ENCODE results near the gene SH3TC1. TPM values are rescaled to one million over a fixed set of nuclear protein-coding genes. Genes with fewer than 3 reads are reported as not detected.

SH3TC1 gene
- total and polyA plus RNA-seq, 2 of the 13 experiments (the other 11 are each of a cell fraction or from before 2014, with no cell fraction given), result 14.9 to 21.8 TPM

DNA sequence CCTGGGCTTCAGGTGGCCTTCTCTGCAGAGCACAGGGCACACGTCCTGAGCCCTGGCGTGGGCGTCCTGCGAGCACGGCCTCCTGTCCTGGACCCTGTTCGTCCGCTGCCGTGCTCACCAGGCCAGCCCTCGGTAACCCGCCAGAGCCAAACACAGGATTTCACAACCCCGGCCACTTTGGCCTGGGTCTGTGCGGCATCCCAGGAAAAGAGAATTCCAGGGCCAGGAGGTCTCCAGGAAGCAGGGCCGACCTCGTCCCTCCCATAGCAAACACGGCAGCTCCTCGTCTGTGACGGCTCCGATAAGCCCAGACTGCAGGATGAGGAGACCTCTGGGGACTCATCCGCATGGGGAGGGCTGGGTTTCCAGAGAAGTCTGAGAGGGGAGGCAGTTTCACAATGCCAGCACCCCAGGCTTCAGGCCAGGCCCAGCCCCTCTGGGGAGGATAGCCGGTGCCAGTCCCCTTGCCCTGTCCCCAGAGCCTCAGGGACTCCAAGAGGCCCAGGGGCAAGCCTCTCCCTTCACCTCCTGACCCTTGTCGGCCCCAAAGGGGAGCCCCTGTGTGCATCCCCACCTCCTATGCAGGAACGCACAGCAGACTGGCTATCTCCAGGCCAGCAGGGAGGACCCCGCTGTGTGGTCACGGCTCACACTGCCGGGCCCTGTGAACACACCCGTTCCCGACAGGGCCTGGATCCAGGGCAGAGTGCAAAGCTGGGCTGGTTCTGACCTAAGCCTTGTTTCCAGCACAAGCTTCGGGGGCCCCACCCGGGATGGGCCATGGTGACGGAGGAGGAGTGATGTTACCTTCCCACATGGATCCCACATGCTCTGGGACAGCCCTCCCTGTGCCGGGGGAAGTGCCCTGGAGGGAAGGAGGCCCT is 48.2 kb downstream of the SH3TC1 start:
- no peak overlapping the region for H3K27ac ChIP-seq (ENCODE audit: extremely low read length, insufficient read depth, low read length)
- TF ChIP-seq NR2F2 (IDR thresholded peaks at IDR 0.05; ENCODE audit: borderline replicate concordance, low read depth) (peak; percentile 40; the same call in 1 of the 2 replicates), NFE2L1 (CRISPR knock-in tag; IDR thresholded peaks at IDR 0.05; ENCODE audit: borderline replicate concordance) (no peak), SKI (IDR thresholded peaks at IDR 0.05; ENCODE audit: partially characterized antibody) (peak; percentile 27), SP5 (CRISPR knock-in tag; IDR thresholded peaks at IDR 0.05; ENCODE audit: borderline replicate concordance, low read depth) (peak; percentile 69), NRL (CRISPR knock-in tag; IDR thresholded peaks at IDR 0.05; ENCODE audit: borderline replicate concordance) (no peak; the same call in 1 of the 2 replicates), SNAPC2 (CRISPR knock-in tag; IDR thresholded peaks at IDR 0.05) (no peak), ZNF121 (CRISPR knock-in tag; IDR thresholded peaks at IDR 0.05) (peak; percentile 5; the same call in 1 of the 2 replicates), CREM (IDR thresholded peaks at IDR 0.05) (0 out of 2 replicates have a peak, but pooled peaks have one; percentile 11), CREM (CRISPR knock-in tag; IDR thresholded peaks at IDR 0.05) (no peak), HDAC1 (CRISPR knock-in tag; IDR thresholded peaks at IDR 0.05) (peak; percentile 37; the same call in 1 of the 2 replicates), ZNF292 (CRISPR knock-in tag; IDR thresholded peaks at IDR 0.05; ENCODE audit: borderline replicate concordance, low read depth) (peak; percentile 11; the same call in 1 of the 2 replicates), ZBTB7A (CRISPR knock-in tag; IDR thresholded peaks at IDR 0.05) (peak; percentile 22; the same call in 1 of the 2 replicates), MXD4 (CRISPR knock-in tag; IDR thresholded peaks at IDR 0.05) (0 out of 2 replicates have a peak, but pooled peaks have one; percentile 64), PPARG (CRISPR knock-in tag; conservative IDR thresholded peaks at IDR 0.05) (0 out of 2 replicates have a peak, but pooled peaks have one; percentile 9), CEBPB (IDR thresholded peaks at IDR 0.05; ENCODE audit: borderline replicate concordance, low read depth, low read length) (peak; percentile 89), EP300 (IDR thresholded peaks at IDR 0.05; ENCODE audit: low read depth in 2 of 2, low read length in 2 of 2) (peak in 1 of 2 experiments; percentile 24; a peak in 1 of 4 replicates), EP300 (CRISPR knock-in tag; IDR thresholded peaks at IDR 0.05; ENCODE audit: borderline replicate concordance) (no peak), ZNF510 (CRISPR knock-in tag; IDR thresholded peaks at IDR 0.05; ENCODE audit: low read depth) (no peak), SP4 (CRISPR knock-in tag; IDR thresholded peaks at IDR 0.05) (peak; percentile 39; the same call in 1 of the 2 replicates), ZNF253 (CRISPR knock-in tag; IDR thresholded peaks at IDR 0.05; ENCODE audit: borderline replicate concordance) (peak; percentile 23; the same call in 1 of the 2 replicates), CEBPG (CRISPR knock-in tag; IDR thresholded peaks at IDR 0.05) (peak; percentile 89), ETV5 (CRISPR knock-in tag; IDR thresholded peaks at IDR 0.05; ENCODE audit: borderline replicate concordance) (peak; percentile 78)
- TF ChIP-seq, protein P1, sequence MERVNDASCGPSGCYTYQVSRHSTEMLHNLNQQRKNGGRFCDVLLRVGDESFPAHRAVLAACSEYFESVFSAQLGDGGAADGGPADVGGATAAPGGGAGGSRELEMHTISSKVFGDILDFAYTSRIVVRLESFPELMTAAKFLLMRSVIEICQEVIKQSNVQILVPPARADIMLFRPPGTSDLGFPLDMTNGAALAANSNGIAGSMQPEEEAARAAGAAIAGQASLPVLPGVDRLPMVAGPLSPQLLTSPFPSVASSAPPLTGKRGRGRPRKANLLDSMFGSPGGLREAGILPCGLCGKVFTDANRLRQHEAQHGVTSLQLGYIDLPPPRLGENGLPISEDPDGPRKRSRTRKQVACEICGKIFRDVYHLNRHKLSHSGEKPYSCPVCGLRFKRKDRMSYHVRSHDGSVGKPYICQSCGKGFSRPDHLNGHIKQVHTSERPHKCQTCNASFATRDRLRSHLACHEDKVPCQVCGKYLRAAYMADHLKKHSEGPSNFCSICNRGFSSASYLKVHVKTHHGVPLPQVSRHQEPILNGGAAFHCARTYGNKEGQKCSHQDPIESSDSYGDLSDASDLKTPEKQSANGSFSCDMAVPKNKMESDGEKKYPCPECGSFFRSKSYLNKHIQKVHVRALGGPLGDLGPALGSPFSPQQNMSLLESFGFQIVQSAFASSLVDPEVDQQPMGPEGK (CRISPR knock-in tag; IDR thresholded peaks at IDR 0.05), result peak; percentile 35; the same call in 1 of the 2 replicates

More for the DNA sequence above, 48.2 kb downstream of the SH3TC1 start:
- H3K9me3 ChIP-seq (ENCODE audit: low read length), result no peaks in the 10 kb centered on the region
- 0 out of 5 replicates have a peak, but pooled peaks cover 0 to 9% of the 10 kb centered on the region in 2 experiments for H3K27me3 ChIP-seq (ENCODE audit: control insufficient read depth in 1 of 2, insufficient read depth in 2 of 2, low read length in 2 of 2)
- ATAC-seq (peak; percentile 79), FAIRE-seq (peak; percentile 64), DNase-seq (ENCODE audit: low spot score) (peak; percentile 71)
- H3K4me3 ChIP-seq (replicated peaks in 1 of 3; ENCODE audit: insufficient read depth in 1 of 3, low read depth in 2 of 3, low read length in 3 of 3), result peak overlapping the region; percentile 25 to 54 (median 28); a peak in 4 of 6 replicates
- WGBS (ENCODE audit: low lambda C conversion rate), result 0% methylated on average over 19 of the region's 31 CpGs
- no peaks in the 10 kb centered on the region for H3K36me3 ChIP-seq (replicated peaks in 1 of 2; ENCODE audit: control insufficient read depth in 1 of 2, insufficient read depth in 2 of 2, low read length in 2 of 2)
- H3K9ac ChIP-seq (ENCODE audit: insufficient read depth, low read depth, low read length), result peak overlapping the region; percentile 35
- no peaks in the 10 kb centered on the region for H3K79me2 ChIP-seq (ENCODE audit: insufficient read depth, low read length)
- H3K4me2 ChIP-seq (ENCODE audit: low read depth, low read length), result peak overlapping the region; percentile 87
- H4K20me1 ChIP-seq (ENCODE audit: insufficient read depth, low read length), result peaks cover 3% of the 10 kb centered on the region; the same call in 1 of the 2 replicates
- H3K4me1 ChIP-seq (ENCODE audit: insufficient read depth, low read length), result peaks cover 31% of the 10 kb centered on the region
- in situ Hi-C loops (cut with HindIII; ENCODE audit: extremely low pct_ligation_motif_present, low pct_unique_long_range_greater_than_20kb) (no loop called here), intact Hi-C loops (cut with micrococcal nuclease; ENCODE audit: unreplicated experiment) (no loop called here)
- POLR2A ChIA-PET, result no interaction called here
- H2AFZ ChIP-seq (ENCODE audit: low read length), result no peak overlapping the region
- BruUV-seq (replicated peaks), result no TSS peak
- CTCF ChIA-PET (ENCODE audit: low intra/inter-chr PET ratio, low total read pairs), result no interaction called here

All from HepG2 (cell line).